Stimulated activated CD8-positive, alpha-beta memory T cell treated with anti-CD3 and anti-CD28 coated beads, Interleukin-7, amount 100 ng/mL, for 4 hours (primary cell): ENCODE measurements around the gene UBE3C.
"Not testable (repeated sequence)": the region's sequence is repeated elsewhere in the genome, so short reads cannot be mapped to it uniquely, and the experiment has no call there.

Experiments used
- DNase-seq, 2 donors: peaks; one replicate each; pipeline ENCODE4 v3.0.0-alpha.2; 2020; ENCODE audit warnings: low read depth in 2 of 2

UBE3C gene

GRCh38 chr7:157138424-157139110, at the start of gene UBE3C:
UBE3C (plus strand) TSS chr7:157138926; CDS start chr7:157139273, 347 bp downstream.
- DNase-seq, result peak; percentile 78 to 91

GRCh38 chr7:157089100-157089610, 49.6 kb upstream of the UBE3C start:
- DNase-seq, result no peak

GRCh38 chr7:157090485-157091165, 48.1 kb upstream of the UBE3C start:
- no peak for DNase-seq

- no peak for DNase-seq
Measured at GRCh38 chr7:157096286-157097055, 42.3 kb upstream of the UBE3C start.

GRCh38 chr7:157097056-157097329, 41.7 kb upstream of the UBE3C start:
- DNase-seq, result no peak

GRCh38 chr7:157097569-157097968, 41.2 kb upstream of the UBE3C start:
- no peak for DNase-seq

- not testable (repeated sequence) for DNase-seq
Measured at GRCh38 chr7:157100005-157100404, 38.7 kb upstream of the UBE3C start.

GRCh38 chr7:157103641-157104040, 35.1 kb upstream of the UBE3C start:
- not testable (repeated sequence) for DNase-seq

GRCh38 chr7:157111311-157111710, 27.4 kb upstream of the UBE3C start:
- DNase-seq, result no peak

GRCh38 chr7:157112706-157113105, 26.0 kb upstream of the UBE3C start:
- no peak for DNase-seq

GRCh38 chr7:157113607-157114006, 25.1 kb upstream of the UBE3C start:
- DNase-seq, result no peak

- DNase-seq, result no peak
Measured at GRCh38 chr7:157116762-157117161, 22.0 kb upstream of the UBE3C start.

- no peak for DNase-seq
Measured at GRCh38 chr7:157117796-157118195, 20.9 kb upstream of the UBE3C start.

- DNase-seq, result no peak
Measured at GRCh38 chr7:157120181-157120580, 18.5 kb upstream of the UBE3C start.

- DNase-seq, result no peak
Measured at GRCh38 chr7:157121184-157121715, 17.5 kb upstream of the UBE3C start.

- DNase-seq, result no peak
Measured at GRCh38 chr7:157122800-157123495, 15.8 kb upstream of the UBE3C start.

GRCh38 chr7:157124690-157125089, 14.0 kb upstream of the UBE3C start:
- DNase-seq, result no peak

- DNase-seq, result no peak
Measured at GRCh38 chr7:157125376-157126223, 13.1 kb upstream of the UBE3C start.

- no peak for DNase-seq
Measured at GRCh38 chr7:157126921-157127320, 11.8 kb upstream of the UBE3C start.

GRCh38 chr7:157129200-157129599, 9.5 kb upstream of the UBE3C start:
- no peak for DNase-seq

GRCh38 chr7:157129907-157130460, 8.7 kb upstream of the UBE3C start:
- no peak for DNase-seq
